ENCODE results near the gene LHFPL3.
A peak's percentile ranks its signal among the peaks of the same experiment; 100 is the strongest.

The LHFPL3 gene

DNA sequence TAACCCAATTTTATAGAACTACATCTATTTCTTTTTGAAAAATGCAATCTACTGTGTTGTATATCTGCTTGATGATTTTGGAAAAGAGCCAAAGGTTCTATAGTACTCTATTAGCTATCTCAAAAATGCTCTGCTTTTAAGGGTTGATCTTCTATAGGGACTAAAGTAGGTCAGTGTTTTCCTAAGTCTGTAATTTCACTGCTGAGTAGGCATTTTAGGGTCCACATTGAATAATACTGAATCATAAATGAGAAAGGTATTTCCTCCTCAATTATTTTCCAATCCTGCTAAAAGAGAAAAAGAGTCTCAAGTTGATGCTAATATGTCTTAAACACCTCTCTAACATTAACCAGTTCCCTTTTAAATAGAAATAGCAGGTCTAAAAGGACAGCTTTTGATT lies 244.2 kb downstream of the LHFPL3 start:
- no peak for TF ChIP-seq CTCF (IDR thresholded peaks at IDR 0.05; ENCODE audit: control insufficient read depth, extremely low read depth, insufficient read depth)

GRCh38 chr7:104584620-104585019 lies 256.2 kb downstream of the LHFPL3 start:
- H3K4me3 ChIP-seq (ENCODE audit: low read depth, low read length), result no peak overlapping the region
- no peak for DNase-seq (ENCODE audit: low read depth)
- TF ChIP-seq CTCF (IDR thresholded peaks at IDR 0.05; ENCODE audit: control insufficient read depth, extremely low read depth, insufficient read depth), result no peak

More for the DNA sequence above, 244.2 kb downstream of the LHFPL3 start:
- no peak for DNase-seq (ENCODE audit: low read depth)
- H3K4me3 ChIP-seq (ENCODE audit: low read depth, low read length), result no peak overlapping the region

- H3K4me3 ChIP-seq (ENCODE audit: low read depth, low read length), result peak overlapping the region; percentile 6; the same call in 1 of the 2 replicates
- DNase-seq (ENCODE audit: low read depth), result peak; percentile 14
These were observed 267.2 kb downstream of the LHFPL3 start for GRCh38 chr7:104595591-104595990.

DNA sequence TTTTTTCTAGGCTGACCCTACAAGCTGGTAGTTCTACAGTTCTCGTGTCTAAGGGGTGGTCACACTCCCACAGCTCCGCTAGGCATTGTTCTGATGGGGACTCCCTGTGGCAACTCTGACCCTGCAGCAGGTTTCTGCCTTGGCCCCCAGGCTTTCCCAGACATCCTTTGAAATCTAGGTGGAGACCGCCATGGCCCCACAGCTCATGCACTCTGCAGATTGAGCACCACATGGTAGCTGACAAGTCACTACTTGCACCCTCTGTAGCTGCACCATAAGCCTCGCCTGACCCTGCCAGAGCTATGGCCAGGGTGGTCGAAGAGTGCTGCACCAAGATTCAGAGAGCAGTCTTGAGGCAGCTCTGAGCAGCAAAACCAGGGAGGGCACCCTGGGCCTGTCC lies 275.6 kb downstream of the LHFPL3 start:
- no peak for TF ChIP-seq CTCF (IDR thresholded peaks at IDR 0.05; ENCODE audit: control insufficient read depth, extremely low read depth, insufficient read depth)
- no peak for DNase-seq (ENCODE audit: low read depth)
- H3K4me3 ChIP-seq (ENCODE audit: low read depth, low read length), result no peak overlapping the region

DNA sequence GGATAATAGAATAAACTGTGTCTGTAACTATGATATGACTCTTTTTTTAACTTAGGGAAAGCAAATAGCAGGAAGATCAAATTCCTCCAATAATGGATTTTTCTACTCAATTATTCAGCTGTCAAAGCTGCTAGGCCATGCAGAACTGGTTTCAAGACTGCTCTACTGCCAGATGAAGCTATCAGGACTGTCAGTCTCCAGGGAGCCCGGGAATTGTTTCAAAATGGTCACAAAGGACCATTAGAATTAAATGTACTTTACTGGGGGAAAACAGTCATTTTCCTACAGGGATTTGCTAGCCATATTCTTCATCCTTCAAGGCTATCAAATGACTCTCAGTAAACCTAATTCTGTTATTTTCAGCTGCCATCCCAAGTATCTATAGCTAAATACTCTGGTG lies 276.3 kb downstream of the LHFPL3 start:
- H3K4me3 ChIP-seq (ENCODE audit: low read depth, low read length), result no peak overlapping the region
- DNase-seq (ENCODE audit: low read depth), result no peak
- no peak for TF ChIP-seq CTCF (IDR thresholded peaks at IDR 0.05; ENCODE audit: control insufficient read depth, extremely low read depth, insufficient read depth)

DNA sequence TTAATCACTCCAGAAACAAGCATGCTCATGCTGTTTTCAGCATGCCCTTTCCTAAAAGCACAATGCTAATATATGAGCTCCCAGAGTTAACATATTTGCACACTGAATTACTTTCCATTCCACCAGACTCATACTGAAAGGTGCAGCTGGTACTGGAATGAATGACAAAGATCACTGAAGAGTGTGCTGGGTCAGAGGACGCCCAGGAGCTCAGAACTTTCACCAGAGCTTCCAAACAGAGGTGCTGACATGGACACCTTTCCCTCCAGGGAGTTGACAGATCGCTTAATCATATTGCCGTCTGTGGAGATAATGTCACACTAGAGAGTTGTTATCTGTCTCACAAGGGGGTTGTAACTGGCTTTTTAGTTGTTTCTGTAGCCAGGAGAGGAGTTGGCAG lies 292.9 kb downstream of the LHFPL3 start:
- no peak for DNase-seq (ENCODE audit: low read depth)
- no peak overlapping the region for H3K4me3 ChIP-seq (ENCODE audit: low read depth, low read length)
- TF ChIP-seq CTCF (IDR thresholded peaks at IDR 0.05; ENCODE audit: control insufficient read depth, extremely low read depth, insufficient read depth), result no peak

GRCh38 chr7:104625956-104626355 lies 297.6 kb downstream of the LHFPL3 start:
- no peak for DNase-seq (ENCODE audit: low read depth)
- TF ChIP-seq CTCF (IDR thresholded peaks at IDR 0.05; ENCODE audit: control insufficient read depth, extremely low read depth, insufficient read depth), result no peak
- H3K4me3 ChIP-seq (ENCODE audit: low read depth, low read length), result no peak overlapping the region
